DMS53 treated with DMSO at 0.1 percent for 48 hours (cell line): Measurements from ENCODE around the gene LACTBL1.
"Not testable (repeated sequence)": the region's sequence is repeated elsewhere in the genome, so short reads cannot be mapped to it uniquely, and the experiment has no call there.

ENCODE experiments used
- DNase-seq: peaks from one replicate; lab custom pipeline; 2025; ENCODE audit not compliant: unreplicated experiment; lab: John Stamatoyannopoulos, UW

The LACTBL1 gene

DNA sequence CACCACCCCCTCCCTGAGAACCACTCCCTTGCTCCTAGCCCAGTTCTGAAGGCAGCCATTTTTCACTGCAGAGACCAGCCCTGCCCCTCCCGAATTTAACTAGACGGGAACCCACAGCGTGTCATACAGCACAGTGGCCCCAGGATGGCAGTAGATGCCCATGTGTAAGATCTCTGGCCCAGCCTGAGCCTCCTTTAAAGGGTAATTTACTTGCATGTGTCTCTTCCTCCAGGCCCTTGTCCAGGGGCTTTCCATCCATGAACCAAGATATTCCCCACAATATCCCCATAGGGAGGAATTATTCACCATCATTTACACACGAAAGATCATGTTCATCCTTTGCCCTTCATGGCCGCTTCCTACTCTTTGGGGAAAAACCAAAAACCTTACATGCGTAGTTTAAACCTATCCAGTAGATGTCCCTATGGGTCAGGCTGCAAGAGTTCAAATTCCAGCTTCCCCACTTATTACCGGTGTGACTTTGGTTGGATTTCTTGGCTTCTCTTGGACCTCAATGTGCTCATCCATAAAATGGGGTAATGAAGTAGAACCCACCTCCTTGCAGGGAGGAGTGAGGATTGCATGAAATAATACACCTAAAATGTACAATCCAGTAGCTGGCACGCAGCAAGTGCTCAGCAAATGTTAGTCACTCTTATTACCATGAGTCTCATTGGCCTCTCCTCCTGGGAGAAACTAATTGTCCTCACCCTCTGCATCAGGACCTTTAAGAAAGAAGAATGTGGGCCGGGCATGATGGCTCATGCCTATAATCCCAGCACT lies 4.0 kb upstream of the LACTBL1 start:
- peak; percentile 65 for DNase-seq

DNA sequence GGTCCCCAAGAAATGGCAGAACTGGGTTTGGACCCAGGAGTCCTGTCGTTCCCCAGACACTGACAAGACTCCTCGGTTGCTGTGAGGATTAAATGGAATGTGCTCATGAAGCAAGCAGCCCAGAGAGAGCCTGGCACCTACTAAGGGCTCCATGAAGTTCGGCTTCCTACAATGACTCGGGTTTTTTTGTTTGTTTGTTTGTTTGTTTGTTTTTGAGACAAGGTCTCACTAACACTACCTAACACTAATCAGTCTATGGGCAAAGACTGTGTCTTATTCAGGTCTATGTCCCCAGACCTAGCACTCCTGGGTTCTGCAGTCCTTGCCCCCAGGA lies 3.4 kb upstream of the LACTBL1 start:
- no peak for DNase-seq

DNA sequence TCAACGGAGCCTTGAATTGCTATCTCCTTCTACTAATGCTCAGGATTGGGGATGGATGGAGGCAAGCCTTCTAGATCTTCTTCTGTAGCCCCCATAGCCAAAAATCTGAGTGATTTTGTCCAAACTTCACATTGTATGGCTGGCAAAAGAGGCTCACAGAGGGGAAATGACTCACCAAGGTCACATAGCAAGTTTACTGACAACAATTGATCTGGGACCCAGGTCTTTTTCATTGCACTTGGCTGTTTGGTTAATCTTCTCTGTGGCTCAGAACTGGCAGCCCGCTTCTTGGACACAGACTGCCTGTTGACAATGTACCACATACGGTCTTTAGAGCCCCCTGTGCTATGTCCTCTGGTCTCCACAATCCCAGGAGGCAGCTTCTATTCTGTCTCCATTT lies 3.0 kb upstream of the LACTBL1 start:
- DNase-seq = no peak

DNA sequence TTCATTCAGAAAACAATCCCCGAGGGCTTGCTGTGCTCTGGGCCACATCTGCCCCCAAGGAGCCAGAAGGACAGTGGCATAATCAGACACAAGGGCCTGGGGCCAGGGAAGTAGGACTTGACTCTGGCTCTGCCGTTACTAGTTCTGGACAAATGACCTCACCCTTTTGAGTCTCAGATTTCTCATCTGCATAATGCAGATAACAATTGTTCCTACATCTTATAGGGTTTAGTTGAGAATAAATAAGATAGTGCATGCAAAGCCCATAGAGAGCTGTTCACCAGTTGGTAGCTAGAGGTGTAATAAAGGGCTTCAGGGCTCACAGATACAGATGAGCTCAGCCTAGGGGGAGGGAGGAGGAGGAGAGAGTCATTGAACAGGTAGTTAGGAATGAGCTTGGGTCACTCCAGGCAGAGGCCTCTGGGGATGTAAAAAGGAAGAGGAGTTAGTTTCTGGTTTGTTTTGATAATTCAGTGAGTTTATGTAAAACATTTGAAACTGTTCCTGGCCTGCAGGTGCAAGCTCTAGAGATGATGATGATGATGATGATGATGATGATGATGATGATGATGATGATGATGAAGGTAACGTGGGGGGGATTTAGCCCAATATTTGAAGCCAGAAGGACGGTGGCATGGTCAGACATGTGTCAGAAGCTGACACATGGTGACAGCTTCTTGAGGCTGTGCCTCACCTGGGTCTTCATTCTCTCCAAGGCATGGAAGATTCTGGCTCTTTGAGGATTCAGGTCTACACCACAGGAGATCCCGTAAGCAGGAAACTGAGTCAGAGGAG lies 858 bp downstream of the LACTBL1 start:
- DNase-seq = no peak

DNA sequence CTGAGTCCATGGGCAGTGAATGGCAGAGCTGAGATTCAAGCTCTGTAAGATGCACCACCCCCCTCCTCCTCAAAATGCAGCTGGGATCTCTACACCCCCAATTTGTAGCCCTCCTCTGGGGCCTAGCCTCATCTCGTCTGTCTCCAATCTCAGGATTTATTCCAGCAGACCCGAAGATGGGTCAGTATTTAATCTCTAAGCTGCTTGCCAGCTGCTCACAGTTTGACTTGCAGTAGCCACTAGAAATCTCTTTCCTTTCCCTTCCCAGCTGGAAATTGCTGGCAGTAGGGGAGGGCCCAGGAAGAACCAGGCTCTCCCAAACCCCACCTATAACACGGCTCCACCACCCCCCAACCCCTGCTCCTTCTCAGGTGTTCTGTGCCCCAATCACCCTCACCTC lies 1.5 kb downstream of the LACTBL1 start:
- DNase-seq = no peak

DNA sequence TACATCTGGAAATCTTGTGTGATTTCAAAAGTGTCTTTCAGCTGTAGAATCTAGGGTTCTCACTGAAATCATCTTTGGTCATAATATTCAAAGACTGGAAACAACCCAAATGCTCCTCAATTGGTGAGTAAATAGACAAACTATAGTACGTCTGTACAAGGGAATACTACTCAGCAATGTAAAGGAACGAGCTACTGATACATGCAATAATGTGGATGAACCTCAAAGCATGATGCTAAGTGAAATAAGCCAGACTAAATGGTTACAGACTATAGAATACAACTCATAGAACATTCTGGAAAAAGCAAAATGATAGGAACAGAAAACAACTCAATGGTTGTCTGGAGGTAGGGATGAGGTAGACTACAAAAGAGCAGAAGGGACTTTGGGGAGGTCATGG lies 2.6 kb downstream of the LACTBL1 start:
- DNase-seq = no peak

DNA sequence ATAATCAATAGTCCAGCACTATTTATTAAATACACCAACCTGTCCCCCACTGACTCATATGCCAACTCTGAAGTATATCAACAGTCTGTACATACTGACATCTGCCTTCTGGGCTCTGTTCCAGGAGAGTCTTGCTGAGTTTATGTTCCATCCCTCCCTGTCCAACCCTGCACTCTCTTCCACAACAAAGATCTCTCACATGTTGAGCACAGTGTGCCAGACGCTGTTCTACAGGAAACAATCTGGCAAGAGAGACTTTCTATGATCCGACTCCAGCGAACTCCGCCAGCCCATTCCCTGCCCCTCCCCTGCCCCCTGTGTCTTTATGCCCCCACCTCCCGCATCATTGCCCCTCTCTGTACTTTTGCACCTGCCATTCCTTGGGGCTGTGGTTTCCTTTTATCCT lies 3.4 kb downstream of the LACTBL1 start:
- peak; percentile 77 for DNase-seq

DNA sequence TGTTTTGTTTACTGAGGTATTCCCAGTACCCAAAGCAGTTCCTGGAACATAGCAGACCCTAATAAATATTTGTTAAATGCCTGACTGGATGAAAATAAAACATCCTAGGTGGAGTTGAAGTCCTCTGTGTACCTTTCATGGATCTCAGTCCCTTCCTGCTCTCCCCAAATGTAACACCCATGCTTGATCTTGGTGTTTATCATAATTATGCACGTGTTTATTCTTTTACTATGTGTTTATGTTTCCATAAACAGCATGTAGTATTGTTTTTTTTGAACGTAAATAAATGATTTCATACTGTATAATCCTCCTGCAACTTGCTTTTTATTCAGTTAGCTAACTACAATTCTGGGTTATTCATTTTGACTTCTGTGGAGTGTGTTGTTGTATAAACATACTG lies 4.8 kb downstream of the LACTBL1 start:
- no peak for DNase-seq

DNA sequence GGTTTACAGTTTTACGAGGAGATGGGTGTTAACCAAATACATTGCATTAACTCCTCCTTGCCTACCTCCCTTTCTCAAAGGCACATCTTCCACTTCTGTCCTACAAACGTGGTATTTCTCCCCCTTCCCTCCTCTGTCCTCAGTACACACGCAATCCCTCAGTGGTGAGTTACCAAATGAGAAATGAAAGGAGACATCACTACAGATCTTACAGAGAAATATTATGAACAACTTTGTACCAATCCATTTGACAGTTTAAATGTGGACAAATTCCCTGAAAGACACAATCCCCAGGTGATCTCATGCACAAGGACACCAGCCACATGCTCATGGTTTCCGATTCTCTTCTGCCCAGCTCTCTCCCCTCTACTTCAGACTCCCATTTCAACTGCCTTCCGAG lies 6.4 kb downstream of the LACTBL1 start:
- DNase-seq = no peak

DNA sequence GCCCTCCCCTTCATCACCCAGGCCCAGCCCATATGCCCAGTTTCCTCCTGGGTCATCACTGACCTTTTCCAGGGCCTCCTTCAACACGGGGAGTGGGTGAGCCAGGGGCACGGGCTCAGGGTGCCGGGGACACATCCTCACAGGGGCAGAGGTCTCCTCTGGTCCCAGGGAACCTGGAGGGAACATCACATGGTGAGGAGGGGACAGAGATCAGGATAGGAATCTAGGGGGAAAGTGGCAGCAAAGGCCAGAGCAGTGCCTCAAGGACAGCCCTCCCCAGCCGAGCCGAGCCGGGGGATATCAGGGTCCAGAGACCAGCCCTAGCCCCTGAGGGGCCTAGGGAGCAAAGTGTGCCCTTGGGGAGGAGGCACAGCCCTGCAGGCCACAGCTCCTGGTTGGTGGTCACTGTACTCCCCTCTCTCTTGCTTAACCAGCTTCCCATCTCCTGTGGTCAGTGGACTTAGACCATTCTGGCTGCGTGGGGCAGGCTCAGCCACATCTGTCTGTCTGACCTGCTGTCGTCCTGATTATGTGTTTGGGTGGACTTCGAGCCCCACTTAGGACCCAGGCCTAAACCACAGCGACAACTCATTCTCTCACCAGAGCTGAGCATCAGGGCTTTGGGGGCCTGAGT lies 9.5 kb downstream of the LACTBL1 start:
- no peak for DNase-seq

DNA sequence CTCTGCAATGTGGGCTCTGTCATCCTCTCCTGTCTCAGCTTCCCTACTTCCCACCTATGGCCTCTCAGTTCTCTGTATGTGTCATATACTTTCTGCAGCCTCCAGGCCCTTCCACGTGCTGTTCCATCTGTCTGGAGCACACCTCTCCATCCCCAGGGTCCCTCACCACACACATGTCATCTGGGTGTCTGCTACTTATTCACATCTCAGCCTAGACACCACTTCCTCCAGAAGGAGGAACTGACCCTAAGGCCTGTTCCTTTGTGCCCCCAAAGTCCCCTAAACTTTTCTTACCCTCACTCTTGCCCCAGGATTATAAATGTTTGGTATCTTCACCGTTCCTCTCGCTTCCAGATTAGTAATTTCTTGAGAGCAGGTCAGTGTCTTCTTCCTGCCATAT lies 10.1 kb downstream of the LACTBL1 start:
- no peak for DNase-seq

DNA sequence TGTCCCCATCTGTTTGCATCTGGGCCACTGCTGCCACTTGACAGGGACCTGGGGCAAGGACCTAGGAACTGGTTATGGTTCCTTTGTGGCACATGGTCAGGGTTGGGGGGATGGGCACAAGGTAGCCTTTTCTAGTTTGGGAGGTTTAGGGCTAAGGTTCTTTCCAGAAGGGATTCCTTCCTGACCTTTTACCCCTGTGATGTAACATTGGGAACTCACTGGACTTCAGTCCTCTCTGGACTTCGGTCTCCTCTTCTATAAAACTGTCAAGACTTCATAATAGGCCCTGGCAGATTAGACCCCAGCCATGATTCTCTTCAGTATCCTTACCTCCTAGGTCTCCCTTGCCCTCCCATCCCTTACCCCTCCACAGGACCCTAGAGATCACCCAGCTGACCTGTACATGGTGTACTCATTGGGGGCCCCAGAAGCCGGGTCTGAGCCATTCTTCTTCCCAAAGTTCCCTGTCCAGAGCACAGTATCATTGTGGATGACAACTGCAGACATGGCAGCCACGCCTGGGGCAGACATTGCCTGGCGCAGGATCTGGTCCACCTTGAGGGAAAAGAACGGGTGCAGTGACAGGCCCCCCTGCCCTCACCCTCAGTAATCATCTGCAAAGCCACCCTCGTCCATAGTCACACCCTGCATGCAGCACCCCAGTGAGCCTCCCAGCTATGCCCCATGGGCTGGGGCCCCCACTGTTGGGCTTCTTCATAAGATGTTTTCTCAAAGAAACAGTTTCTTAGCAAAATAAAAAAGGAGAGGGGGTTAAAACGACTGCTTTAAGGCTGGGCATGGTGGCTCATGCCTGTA lies 12.9 kb downstream of the LACTBL1 start:
- no peak for DNase-seq

DNA sequence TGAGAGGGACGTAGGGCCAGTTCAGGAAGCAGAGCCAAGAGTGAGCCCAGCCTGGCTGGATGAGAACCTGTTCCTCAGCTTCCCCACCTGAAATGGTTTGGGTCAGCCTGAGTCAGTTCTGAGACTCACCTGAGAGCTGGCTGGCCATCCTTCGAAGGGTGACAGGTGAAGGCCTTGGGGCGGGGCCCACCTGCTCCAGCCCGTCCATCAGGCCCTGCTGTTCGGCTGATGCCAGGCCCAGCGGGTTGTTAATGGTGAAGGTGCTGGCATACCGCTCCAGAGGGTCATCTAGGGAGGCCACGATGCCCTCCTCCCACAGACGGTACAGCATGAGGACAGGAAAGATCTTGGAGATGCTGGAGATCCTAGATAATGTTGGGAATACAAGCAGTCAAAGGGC lies 14.1 kb downstream of the LACTBL1 start:
- no peak for DNase-seq

DNA sequence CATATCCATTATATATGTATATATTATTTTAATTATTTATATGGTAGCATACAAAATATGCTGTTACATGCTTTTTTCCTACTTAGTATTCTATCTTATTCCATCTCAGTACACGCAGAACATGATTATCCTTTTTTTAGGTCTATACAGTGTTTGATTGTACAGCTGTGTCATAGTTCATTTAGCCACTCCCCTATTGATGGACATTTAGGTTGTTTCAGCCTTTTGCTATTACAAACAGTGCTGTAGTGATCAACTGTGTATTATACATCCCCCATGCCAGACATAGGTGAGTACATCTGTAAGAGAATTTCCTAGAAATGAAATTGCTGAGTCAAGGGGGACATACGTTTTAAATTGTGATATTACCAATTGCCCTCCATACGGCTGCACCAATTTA lies 15.6 kb downstream of the LACTBL1 start:
- DNase-seq = no peak

DNA sequence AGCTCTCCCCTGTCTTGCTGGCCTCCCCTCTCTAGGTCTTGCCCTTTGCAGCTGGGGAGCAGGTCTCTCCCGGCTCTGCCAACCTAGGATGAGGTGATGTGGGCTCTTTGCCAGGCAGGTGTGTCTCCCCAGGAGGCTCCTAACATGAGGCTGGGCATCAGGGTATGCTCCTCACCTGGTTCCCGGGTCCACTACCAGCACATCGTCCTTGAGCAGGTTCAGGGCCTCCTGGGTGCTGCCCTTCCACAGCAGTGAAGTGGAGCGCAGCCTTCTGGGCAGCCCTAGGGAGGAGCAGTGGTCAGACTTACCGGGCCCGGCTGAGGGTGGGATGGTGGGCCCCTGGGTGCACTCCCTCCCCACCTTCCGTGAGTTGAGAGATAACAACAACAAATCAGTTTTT lies 17.5 kb downstream of the LACTBL1 start:
- DNase-seq = no peak

DNA sequence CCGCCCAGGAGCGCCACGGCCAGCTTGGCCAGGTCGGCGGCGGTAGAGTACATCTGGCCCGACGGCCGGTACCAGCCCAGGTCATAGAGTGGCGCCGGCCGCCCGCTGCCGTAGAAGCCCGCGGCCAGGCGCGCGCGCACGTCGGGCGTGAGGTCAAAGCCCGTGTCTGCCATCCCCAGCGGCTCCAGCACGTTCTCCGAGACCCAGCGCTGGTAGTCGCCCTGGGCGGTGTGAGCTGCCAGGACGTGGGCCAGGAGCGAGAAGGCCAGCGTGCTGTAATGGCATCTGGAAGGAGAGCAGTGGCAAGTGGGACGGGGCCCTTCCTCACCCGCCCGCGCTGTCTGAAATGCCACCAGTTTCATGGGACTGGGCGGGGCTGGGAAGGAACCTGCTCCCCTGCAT lies 18.9 kb downstream of the LACTBL1 start:
- no peak for DNase-seq

DNA sequence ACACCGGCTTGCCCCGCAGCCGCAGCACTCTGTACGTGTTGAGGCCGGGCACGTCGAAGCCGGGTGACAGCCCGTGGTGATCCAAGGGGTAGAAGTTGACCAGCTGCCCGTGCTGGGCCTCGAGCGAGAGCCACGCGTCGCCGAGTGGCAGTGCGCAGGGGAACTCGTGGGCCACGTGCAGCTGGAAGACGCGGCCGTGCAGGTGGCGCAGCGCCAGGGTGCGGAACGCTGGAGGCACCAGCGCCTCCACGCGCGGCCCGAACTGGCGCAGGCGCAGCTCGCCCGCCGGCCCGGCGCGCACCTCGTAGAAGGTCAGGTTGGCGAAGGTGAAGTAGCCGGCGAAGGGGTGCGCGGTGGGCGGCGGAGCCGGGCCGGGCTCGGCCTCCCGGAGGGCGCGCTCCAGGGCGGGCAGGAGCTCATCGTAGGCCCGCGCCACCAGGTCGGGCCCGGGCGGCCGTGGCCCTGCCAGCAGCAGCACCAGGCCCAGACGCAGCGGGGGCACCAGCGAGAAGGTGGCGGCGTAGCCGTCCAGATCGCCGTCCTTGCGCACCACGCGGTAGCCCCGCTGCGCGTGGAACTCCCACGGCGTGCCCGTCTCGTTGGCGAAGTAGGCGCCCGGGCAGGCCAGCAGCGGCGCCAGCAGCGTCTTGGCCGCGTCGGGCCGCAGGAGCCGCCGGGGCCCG lies 19.5 kb downstream of the LACTBL1 start:
- DNase-seq = no peak

DNA sequence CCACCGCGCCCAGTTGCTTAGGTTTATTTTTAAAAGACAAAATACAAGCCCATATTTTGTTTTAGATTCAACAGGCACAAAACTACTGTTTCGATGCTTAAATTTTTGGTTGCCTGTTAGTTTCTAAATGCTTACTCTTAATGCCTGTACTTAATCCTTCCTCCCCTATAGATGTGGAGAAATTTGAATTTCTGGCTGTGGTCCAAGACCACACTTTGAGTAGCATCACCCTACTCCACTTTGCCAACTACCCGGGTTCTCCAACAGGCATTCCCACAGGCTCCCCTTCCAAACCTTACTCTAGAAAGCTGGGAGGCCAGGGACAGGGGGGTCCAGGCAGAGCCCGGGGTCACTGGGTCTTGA lies 20.0 kb downstream of the LACTBL1 start:
- no peak for DNase-seq

DNA sequence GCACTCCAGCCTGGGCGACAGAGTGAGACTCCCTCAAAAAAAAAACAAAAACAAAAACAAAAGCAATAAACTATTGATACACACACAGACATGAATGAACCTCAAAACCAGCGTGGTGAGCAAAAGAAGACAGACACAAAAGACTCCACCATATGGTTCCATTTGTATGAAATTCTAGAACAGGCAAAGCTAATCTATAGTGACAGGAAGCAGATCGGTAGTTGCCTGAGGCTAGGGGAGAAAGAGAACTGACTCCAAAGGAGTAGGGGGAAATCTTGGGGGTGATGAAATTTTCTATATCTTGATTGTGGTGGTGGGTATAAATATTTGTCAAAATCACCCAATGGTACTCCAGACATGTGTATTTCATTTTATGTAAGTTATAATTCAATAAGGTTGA lies 20.9 kb downstream of the LACTBL1 start:
- no peak for DNase-seq

DNA sequence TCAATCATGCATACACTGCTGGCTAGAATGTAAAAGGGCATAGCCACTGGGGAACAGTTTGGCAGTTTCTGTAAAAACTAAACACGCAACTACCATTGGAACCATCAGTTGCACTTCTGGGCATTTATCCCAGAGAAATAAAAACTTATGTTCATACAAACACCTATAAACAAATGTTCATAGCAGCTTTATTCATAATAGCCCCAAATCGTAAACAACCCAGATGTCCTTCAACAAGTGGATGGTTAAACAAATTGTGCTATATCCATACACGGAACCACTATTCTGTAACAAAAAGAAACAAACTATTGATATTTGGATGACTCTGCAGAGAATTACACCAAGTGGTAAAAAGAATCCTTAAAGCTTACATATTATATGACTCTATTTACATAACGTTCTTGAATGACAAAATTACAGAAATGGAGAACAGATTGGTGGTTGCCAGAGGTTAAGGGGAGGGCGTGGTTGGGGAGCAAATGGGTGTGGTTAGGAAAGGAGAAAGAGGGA lies 22.8 kb downstream of the LACTBL1 start:
- DNase-seq = no peak

DNA sequence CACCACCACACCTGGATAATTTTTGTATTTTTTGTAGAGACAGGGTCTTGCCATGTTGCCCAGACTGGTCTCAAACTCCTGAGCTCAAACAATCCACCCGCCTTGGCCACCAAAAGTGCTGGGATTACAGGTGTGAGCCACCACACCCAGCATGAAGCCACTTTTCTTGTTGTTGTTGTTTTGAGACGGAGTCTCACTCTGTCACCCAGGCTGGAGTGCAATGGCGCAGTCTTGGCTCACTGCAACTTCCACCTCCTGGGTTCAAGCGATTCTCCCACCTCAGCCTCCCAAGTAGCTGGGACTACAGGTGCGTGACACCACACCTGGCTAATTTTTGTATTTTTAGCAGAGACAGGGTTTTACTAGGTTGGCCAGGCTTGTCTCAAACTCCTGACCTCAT lies 27.5 kb downstream of the LACTBL1 start:
- DNase-seq = not testable (repeated sequence)
